ENCODE data around the gene SDCCAG8.

Gene SDCCAG8

DNA sequence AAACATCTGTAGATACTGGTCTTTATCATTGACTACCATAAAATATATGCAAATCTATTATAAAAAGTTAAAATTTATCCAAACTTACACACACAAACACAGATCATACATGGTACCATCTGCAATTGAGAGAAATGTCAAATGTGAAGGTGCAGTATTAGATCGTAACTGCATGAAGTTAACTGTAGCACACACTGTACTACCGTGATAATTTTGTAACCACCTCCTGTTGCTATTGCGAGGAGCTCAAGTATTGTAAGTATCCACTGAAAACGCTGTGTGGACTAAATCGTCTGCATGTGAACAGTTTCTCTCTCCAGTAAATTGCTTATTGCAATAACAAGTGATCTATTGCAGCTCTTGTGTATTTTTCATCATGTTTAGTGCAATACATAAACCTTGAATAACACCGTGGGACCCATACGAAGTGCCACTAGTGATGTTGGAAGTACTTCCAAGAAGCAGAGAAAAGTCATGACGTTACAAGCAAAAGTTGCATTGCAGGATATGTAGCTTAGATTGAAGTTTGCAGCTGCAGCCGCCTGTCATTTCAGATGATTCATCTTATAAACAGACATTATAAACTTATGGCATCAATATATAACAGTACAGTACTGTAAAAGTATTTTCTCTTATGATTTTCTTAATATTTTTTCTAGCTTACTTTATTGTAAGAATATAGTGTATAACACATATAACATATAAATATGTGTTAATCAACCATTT, 172.9 kb downstream of the SDCCAG8 start:
- DNase-seq = no peak

DNA sequence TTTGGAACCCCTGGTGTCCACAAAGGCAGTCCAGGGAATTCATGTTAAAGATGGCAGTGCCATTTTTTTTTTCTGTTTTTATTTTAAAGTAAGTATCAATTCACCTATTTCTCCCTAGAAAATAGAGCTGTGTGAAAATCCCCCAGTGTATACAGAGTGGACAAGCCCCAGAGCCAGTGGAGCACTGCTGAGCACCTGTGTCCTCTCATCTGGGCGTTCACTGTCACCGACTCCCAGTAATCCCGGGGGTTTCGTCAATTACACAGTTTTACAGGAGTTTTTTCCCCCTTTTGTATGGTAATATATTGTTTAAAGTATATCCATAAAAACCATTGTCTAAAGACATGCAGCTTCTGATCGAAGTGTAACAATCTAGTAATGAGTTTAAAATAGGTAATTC, 175.8 kb downstream of the SDCCAG8 start:
- no peak for DNase-seq

DNA sequence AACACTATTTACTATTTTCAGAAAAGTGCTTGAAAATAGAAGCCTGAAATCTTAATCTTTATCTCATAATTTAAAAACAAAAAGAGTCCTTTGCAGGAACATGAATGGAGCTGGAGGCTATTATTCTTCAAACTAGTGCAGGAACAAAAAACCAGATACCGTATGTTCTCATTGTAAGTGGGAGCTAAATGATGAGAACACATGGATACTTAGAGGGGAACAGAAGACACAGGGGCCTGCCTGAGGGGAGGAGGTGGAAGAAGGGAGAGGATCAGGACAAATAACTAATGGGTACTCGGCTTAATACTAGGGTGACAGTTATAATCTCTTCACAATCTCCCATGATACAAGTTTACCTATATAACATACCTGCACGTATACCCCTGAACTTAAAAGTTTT, 176.3 kb downstream of the SDCCAG8 start:
- no peak for DNase-seq

DNA sequence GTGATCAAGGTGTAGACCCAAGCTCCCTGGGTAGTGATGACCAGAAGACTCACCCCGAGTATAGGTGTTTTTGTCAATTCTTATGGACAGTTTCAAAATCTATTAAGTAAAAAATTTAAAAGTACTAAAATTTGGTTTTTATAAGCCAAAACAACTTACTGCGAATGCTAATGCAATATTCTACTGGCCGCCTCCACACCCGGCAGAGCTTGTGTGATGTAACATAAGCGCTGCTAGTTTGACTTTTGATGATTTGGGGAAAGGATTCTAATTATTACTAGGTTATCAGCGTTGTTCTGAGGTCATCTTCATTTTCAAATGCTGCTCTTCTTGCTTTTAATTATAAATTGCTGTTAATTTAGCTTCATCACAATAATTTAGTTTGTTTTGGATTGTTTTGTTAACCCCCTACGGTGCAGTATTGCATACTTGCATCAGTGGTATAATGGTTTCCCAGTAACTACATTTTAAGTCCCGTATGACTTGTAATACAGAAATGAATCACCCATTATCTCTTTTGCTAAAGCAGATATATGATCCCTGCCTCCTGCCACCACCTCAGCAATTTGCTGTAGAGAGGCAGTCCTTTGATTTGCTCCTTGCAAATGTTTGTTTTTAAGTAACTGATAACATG, 178.0 kb downstream of the SDCCAG8 start:
- DNase-seq = no peak

DNA sequence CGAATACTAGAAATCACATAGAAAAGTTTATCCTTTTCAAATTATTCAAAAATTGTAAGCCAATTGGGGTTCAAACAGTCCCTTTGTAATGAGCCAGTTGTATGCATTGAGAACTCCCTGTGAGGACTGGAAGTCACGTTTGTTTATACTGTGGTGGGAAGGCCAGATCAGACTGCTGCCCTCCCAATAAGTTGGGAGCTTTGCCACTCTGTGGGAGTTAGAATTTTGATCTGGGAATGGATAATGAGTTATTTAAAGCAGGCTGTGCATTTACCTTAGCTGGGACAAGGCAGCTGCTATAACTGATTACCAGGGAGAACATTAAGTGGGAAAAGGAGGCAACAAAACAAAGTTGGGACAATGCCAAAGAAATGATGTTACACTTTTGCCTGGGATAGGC, 178.8 kb downstream of the SDCCAG8 start:
- DNase-seq = no peak

DNA sequence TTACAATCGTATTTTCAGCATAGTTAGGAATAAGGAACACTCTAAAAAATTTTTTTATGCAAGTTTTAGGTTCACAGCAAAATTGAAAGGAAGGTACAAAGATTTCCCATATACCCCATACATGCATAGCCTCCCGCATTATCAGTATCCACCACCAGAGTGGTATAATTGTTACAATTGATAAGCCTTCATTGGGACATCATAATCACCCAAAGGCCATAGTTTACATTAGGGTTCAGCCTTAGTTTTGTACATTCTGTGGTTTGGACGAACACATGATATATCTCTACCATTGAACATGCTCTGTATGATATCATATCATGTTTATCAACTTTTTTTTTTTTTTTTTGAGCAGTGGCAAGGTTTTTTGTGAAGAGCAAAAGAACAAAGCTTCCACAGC, 180.0 kb downstream of the SDCCAG8 start:
- no peak for DNase-seq

DNA sequence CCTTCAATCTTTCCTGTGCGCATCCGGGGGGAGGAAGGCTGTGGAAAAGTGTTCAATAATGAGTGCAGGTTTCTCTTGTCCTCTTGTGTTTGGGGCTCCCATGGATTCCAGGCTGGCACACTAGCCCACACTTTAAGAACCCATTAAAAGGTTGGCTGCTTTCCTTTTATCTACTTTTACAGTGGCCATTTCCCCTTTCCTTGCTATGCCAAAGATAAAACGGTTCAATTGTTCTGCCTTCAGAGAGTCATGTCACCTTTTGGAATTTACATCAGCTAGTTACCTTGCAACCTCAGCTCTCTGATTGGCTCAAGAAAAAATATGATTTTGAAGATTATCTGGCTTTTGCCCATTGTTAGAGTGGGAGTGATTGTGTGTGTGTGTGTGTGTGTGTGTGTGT, 182.3 kb downstream of the SDCCAG8 start:
- no peak for DNase-seq

DNA sequence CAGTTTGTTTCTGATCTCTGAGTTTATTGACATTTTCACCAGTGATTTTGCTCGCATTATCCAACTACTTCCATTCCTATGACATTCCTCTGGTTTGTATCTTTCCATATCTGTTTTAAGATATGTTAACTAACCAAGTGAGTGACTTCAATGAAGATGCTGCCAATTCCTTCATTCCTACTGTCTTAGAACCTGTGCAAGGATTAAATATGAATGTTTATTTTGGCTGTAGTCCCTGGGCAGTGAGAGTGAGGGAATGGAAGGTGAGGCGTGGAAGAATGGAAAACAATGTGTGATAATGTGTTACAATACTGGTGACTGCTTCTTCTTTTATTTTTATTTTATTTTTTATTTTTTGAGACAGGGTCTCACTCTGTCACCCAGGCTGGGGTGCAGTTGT, 183.0 kb downstream of the SDCCAG8 start:
- DNase-seq = no peak

DNA sequence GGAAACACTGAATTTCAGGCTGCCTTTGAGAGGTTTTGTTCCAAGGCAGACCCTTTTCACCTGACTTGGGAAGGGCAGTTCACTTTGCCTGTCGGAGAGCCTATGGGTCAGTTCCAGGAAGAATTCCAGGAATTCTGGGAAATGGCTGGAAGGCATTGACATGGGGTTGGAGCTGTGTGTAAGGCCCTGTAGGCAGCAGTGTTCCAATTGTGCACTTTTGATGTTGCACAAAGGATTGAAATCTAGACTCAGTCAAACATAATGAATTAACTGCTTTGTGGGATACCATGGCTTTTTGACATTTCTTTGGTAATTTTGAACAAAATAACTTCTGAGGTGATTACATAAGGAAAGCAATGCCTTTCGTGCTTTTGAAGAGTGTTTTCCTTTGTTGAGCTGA, 184.6 kb downstream of the SDCCAG8 start:
- no peak for DNase-seq

DNA sequence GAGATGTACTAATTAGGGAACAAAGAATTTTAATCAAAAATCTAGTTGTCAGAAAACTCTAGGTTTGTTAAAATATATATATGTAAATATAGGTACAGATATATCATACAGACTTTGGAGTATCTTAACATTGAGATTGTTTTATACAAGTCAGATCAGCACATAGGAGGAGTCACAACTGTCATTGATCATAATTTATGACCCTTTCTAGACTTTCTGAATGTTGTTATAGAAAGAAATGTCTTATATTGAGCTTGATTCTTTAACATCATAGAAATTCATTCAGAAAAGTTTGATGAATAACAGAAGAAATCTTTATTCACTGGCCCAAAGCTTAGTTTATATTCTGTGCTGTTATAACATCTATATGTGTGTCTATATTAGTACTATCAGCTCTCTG, 185.8 kb downstream of the SDCCAG8 start:
- no peak for DNase-seq

DNA sequence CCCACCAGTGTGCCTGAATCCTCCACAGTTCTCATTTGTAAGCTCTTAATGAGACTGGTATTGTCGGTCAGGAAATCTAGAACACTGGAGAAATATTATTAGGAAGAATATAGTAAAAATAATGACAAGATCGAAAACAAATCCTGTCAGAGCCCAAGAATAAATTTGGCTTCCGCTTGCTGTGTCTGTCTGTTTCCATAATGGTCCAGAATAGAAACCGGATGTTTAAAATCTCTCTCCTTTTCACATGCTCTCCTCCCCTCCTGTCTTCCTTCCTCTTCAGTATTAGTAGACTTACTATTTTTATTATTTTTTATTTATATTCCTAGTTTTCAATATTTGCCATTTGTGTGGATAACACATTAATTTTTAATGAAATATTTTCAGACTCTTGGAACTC, 187.7 kb downstream of the SDCCAG8 start:
- no peak for DNase-seq

DNA sequence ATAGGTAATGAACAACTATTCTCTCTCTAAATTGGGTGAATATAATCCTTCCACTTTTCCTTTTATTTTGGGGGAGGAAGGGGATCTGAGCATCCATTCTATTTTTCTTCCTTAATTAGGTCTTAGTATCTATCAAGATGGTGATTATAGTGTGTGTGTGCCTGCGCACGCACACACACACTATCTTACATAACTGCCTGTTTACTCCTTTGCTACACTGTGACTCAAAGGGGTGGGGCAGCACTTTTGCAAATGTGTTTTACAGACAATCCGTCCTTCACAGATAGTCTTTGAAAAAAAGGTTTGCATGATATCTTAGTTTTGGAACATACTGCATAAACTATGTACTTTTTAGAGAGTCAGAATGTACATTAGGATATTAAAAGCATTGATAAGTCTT, 191.5 kb downstream of the SDCCAG8 start:
- no peak for DNase-seq

DNA sequence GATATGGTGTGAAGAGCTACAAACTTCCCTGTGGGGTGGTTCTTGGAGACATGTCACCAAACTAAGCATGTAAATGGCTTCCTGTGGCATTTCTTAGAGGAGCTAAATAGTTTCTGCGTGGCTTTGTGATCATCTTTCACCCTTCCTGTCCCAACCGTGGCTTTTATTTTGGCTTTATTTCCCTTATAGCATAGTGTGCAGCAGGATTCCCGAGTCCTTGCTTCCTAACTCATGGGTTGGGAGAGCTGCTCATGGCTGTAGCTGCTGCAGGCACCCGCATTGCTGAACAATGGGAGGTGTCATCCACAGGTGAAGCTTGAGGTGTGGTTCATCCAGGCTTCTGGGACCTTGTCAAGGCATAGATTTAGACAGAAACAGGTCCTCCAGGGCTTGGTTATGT, 192.0 kb downstream of the SDCCAG8 start:
- DNase-seq = no peak

DNA sequence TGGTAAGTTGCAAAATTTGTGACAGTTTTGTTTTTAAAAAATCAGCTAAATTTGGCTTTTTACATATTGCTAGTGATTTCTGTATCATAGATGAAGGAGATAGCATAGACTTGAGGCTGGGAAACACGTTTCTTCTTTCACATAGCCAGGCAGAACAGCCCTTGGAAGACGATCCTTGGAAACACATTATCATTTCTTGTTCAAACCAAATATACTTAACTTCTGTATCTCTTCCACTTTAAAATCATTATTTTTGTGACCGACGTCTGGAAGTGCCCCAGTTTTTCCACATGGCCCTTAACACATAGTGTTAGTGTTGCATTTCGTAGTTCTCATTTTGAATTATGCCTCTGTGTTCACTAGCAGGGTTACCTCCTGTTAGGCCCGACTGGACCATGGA, 193.5 kb downstream of the SDCCAG8 start:
- no peak for DNase-seq

DNA sequence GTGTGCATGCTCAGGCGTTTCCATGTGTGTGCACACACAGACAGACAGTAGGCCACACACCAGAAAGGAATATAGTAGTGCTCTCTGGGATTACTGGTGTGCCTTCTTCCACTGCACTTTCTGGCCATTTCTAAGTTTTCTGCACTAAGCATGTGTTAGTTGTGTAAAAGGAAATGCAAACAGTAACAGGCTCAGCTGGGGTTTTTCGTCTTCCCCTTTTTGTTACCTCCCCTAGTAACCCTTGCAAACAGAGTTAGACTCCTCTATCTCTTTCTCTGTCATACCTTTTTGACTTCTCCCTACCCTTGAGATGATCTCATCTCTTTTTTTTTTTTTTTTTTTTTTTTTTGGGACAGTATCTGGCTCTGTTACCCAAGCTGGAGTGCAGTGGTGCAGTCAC, 196.3 kb downstream of the SDCCAG8 start:
- no peak for DNase-seq

DNA sequence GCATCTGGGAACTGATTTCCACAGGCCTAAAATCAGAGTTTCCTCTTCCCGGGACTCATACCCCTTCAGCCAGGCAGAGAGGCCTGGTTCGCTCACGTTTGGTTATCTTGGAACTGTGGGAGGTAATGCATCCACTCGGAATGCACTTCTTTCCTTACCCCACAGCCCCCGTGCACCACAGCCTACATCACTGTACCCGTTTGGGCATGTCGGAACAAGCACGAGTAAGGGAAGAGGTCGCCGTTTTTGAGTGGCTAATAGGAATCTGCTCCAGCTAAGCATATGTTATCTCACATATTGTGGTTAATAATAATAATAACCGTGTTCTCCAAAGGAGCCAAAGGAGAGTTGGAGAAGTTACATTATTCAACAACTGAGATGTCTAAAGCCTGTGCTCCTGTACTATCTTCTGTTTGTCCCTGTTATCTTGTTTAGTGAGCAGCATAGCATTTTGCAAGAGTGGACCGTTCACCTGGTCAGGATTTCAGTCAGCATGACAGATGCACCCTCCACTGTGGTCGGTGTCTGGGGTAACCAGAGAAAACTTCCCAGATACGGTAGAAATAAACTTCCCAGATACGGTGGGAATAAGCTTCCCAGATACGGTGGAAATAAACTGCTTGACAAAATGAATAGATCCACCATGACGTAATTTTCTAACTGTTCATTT, 198.6 kb downstream of the SDCCAG8 start:
- DNase-seq = no peak

DNA sequence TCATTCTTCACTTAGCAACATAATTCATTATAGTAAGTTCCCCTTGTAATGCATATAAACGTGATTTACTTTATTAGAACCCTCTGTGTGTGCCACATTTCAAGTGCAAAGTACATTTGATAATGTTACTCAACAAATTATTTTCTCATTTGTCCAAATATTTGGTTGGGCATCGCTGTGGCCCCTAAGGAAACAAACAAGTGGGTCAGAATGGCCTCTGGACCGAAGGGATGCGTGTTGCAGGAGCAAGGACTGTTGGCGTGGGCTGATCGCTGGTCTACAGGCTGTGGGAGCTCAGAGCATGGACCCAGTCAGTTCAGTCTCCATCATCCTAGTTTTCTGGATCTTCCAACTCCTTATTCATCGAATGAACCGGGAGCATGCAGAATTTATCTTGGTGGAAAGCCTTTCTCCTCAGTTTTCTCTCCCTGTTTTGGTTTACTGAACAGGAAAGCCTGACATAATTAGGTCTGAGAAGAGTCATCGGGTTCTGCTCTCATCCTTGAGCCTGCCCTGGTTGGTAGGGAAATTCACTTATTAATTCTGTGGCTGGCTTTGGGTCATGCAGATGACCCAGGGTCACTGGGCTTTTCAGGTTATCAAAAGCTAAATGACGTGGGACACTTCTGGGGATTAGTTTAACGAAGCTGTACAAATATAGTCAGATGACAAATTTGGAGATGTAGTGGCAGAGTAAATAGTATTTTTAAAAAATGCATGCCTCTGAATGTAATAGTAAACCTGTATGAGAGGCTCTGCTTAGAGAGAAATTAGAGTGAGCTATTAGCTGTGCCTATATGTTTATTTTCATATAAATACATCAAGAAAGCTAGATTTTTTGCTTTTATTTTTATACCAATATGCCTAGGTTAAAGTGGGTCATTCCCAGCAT, 200.2 kb downstream of the SDCCAG8 start:
- no peak for DNase-seq

DNA sequence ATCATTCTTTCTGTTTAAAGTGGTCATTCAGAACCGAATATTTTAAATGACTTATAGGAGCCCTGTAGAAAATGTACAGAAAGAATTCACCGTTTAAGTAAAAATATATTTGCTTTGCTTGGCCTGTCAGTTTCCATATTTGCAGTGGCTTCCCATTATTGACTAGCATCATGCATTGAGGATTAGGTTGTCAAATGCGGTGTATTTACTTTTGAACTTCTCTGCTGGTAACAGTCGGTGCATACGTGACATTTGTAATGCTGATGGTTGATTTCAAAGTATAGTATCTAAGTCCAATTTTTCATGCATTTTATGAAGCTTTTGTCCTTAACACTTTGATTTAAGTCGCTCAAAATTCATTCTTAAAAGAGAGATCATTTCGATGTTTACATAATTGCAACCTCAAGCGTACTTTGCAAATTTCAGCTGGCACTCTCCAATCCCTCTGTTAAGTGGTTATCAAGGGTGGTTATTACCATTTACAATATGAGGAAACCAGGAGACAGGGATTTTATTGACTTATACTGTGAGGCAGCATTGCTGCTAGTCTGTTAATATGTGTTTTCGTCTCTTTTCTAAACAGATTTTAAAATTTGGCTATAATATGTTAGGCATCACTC, 201.6 kb downstream of the SDCCAG8 start:
- no peak for DNase-seq

DNA sequence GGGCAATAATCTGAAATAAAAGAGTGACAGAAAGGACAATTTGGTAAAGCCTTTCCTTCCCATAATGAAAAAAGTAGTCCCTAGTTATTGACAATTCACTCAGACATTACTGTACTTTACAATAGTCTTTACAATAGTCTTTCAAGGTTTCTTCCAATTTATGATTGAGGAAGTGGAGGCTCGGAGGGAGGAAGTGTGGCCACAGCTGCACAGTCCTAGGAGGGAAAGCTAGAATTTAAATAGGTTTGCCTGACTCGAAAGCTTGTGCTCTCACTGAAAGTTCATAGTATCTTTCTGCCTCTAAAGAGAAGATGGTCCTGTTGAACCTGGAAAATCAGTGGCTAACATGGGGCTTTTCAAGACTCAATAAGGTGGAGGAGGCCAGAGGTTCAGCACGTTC, 203.2 kb downstream of the SDCCAG8 start:
- no peak for DNase-seq

DNA sequence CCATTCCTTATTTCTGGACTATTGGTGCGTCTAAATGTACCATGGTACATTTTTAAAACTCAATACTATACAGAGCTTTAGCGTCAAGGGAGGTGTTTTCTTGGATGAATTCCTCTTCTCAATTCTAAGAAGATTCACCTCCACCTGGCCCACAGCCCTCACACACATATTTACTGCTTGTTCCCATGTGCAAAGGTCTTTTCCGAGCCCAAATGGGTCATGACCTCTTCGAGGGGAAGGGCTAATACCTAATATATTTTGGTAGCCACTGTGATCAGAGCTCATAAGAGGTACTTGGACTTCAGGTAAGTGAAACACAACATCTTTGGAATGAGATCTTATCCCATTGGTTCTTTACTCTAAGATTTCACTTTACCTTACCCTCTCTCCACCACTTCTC, 205.9 kb downstream of the SDCCAG8 start:
- DNase-seq = no peak

DNA sequence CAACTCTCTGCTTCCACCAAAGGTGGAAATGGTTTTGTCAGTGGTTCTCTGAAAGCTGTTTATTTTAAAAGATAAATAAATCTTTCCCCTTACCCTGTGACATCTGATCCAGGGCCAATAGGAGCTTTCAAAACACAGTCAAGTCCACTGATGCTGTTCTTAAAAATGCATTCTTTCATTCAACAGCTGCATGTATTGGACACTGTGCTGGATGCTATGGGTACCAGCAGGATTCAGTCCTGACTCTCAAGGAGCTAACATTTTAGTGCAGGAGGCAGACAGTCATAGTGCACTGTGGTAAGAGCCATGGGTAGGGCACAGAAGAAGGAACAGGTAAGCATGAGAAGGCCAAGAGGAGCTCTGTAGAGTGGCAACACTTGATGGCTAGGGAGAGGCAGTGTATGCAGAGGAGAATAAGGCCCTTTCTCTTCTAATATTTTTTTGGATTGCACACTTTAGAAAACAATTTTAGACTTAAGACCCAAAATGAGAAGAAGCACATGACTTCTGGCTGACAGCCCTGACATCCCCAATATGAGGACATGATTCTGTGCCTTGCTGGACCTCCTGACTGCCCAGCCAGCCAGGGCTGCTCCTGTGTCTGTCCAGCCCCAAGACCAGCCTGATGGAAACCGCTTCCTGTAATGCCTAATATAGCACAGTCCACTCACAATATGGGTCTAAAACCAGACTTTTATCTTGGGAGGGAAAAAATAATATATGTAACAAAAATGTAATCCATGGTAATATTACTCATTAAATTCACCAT, 207.3 kb downstream of the SDCCAG8 start:
- no peak for DNase-seq

DNA sequence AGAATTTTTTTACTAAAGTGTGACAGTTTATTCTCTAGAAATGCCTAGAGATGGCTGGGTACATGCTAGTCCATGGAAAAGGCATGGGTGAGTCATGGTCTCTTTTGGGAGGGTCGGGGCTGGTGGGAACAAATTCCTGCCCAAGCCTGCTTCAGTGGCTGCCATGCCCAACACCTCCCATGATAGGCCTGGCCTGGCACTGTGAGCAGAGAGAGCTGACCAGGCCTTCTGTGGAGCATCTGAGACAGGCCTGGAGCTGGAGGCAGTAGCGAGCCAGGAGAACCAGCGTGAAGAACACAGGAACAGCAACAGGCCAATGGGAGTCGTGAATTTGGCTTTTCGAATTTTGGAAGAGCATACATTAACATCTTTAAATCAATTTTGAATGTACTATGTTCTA, 209.2 kb downstream of the SDCCAG8 start:
- DNase-seq = no peak

All from effector CD4-positive, alpha-beta T cell (primary cell).